ENCODE results near the gene DOCK1. TPM values are rescaled to one million over a fixed set of nuclear protein-coding genes. Genes with fewer than 3 reads are reported as not detected.

Gene DOCK1
- polyA plus RNA-seq, 1 experiment: 37.9 TPM

GRCh38 chr10:127472976-127473375 lies 567.7 kb downstream of the DOCK1 start:
- ChIA-PET CTCF (no interaction called here), POLR2A (no interaction called here)
- Histone ChIP-seq H3K27me3 (ENCODE audit: control insufficient read depth, insufficient read depth, low read length) (peaks cover 2% of the 10 kb centered on the region), H3K9me3 (ENCODE audit: control insufficient read depth, insufficient read depth, low read length) (no peaks in the 10 kb centered on the region), H3K4me3 (ENCODE audit: low read depth, low read length) (no peak overlapping the region), H3K27ac (ENCODE audit: low read depth, low read length) (no peak overlapping the region)
- no peak for TF ChIP-seq CTCF (IDR thresholded peaks at IDR 0.05; ENCODE audit: low read depth, low read length)
- no peak for DNase-seq (ENCODE audit: low read depth, low spot score)

- DNase-seq (ENCODE audit: low read depth, low spot score): no peak
- no peak for TF ChIP-seq CTCF (IDR thresholded peaks at IDR 0.05; ENCODE audit: low read depth, low read length)
- Histone ChIP-seq H3K4me3 (ENCODE audit: low read depth, low read length) (no peak overlapping the region), H3K27me3 (ENCODE audit: control insufficient read depth, insufficient read depth, low read length) (peaks cover 2% of the 10 kb centered on the region), H3K9me3 (ENCODE audit: control insufficient read depth, insufficient read depth, low read length) (no peaks in the 10 kb centered on the region), H3K27ac (ENCODE audit: low read depth, low read length) (no peak overlapping the region)
- CTCF ChIA-PET: no interaction called here
- POLR2A ChIA-PET: no interaction called here
Observed at GRCh38 chr10:127474501-127474900, 569.3 kb downstream of the DOCK1 start.

- CTCF ChIA-PET: no interaction called here
- H3K9me3 ChIP-seq (ENCODE audit: control insufficient read depth, insufficient read depth, low read length): no peaks in the 10 kb centered on the region
- H3K4me3 ChIP-seq (ENCODE audit: low read depth, low read length): no peak overlapping the region
- TF ChIP-seq CTCF (IDR thresholded peaks at IDR 0.05; ENCODE audit: low read depth, low read length): no peak
- DNase-seq (ENCODE audit: low read depth, low spot score): no peak
- H3K27ac ChIP-seq (ENCODE audit: low read depth, low read length): no peak overlapping the region
- H3K27me3 ChIP-seq (ENCODE audit: control insufficient read depth, insufficient read depth, low read length): no peaks in the 10 kb centered on the region
- POLR2A ChIA-PET: no interaction called here
Observed at GRCh38 chr10:127485153-127485857, 580.1 kb downstream of the DOCK1 start.

- CTCF ChIA-PET: no interaction called here
- TF ChIP-seq CTCF (IDR thresholded peaks at IDR 0.05; ENCODE audit: low read depth, low read length): no peak
- no peak overlapping the region for H3K27ac ChIP-seq (ENCODE audit: low read depth, low read length)
- no peaks in the 10 kb centered on the region for H3K27me3 ChIP-seq (ENCODE audit: control insufficient read depth, insufficient read depth, low read length)
- DNase-seq (ENCODE audit: low read depth, low spot score): no peak
- POLR2A ChIA-PET: no interaction called here
- H3K4me3 ChIP-seq (ENCODE audit: low read depth, low read length): no peak overlapping the region
- H3K9me3 ChIP-seq (ENCODE audit: control insufficient read depth, insufficient read depth, low read length): no peaks in the 10 kb centered on the region
Observed at GRCh38 chr10:127486355-127486754, 581.1 kb downstream of the DOCK1 start.

- Histone ChIP-seq H3K9me3 (ENCODE audit: control insufficient read depth, insufficient read depth, low read length) (no peaks in the 10 kb centered on the region; the same call in 1 of the 2 replicates), H3K27ac (ENCODE audit: low read depth, low read length) (no peak overlapping the region), H3K27me3 (ENCODE audit: control insufficient read depth, insufficient read depth, low read length) (no peaks in the 10 kb centered on the region), H3K4me3 (ENCODE audit: low read depth, low read length) (no peak overlapping the region)
- CTCF ChIA-PET: interaction anchor here (0.6 to 1.1 kb wide), 2 partner anchors 8 to 14 kb away, joined by 3 to 5 read pairs; no protein-coding TSS in a partner anchor
- DNase-seq (ENCODE audit: low read depth, low spot score): no peak
- TF ChIP-seq CTCF (IDR thresholded peaks at IDR 0.05; ENCODE audit: low read depth, low read length): peak; percentile 12; the same call in 1 of the 2 replicates
- POLR2A ChIA-PET: no interaction called here
Observed at GRCh38 chr10:127492607-127493250, 587.5 kb downstream of the DOCK1 start.

Measured in AG04450 (cell line).